T-helper 2 cell (primary cell): ENCODE data around the gene UBN1.

Source experiments
- DNase-seq, 5 experiments: peaks; one replicate each; pipeline versions ENCODE4 v3.0.0 to v3.0.0-alpha.2; 2012 to 2022

UBN1 gene

GRCh38 chr16:4860727-4861342 lies 13.6 kb downstream of the UBN1 start:
- DNase-seq, result no peak

- DNase-seq, result peak in 1 of 5 experiments; percentile 75
Observed at GRCh38 chr16:4862639-4863038, 15.4 kb downstream of the UBN1 start.

- no peak for DNase-seq
Observed at GRCh38 chr16:4864728-4865127, 17.4 kb downstream of the UBN1 start.

- DNase-seq, result no peak
Observed at GRCh38 chr16:4865231-4865860, 18.1 kb downstream of the UBN1 start.

GRCh38 chr16:4866586-4866985 lies 19.3 kb downstream of the UBN1 start:
- DNase-seq, result no peak

- DNase-seq, result no peak
Observed at GRCh38 chr16:4868026-4868425, 20.7 kb downstream of the UBN1 start.

- DNase-seq, result no peak
Observed at GRCh38 chr16:4868535-4868934, 21.3 kb downstream of the UBN1 start.

- no peak for DNase-seq
Observed at GRCh38 chr16:4869147-4869805, 22.0 kb downstream of the UBN1 start.

GRCh38 chr16:4870138-4870671 lies 22.9 kb downstream of the UBN1 start:
- no peak for DNase-seq

- no peak for DNase-seq
Observed at GRCh38 chr16:4871071-4871470, 23.8 kb downstream of the UBN1 start.

GRCh38 chr16:4873091-4873490 lies 25.8 kb downstream of the UBN1 start:
- DNase-seq, result no peak

GRCh38 chr16:4874666-4875065 lies 27.4 kb downstream of the UBN1 start:
- no peak for DNase-seq

- DNase-seq, result no peak
Observed at GRCh38 chr16:4876646-4877379, 29.5 kb downstream of the UBN1 start.

GRCh38 chr16:4877380-4877685 lies 30.1 kb downstream of the UBN1 start:
- no peak for DNase-seq

GRCh38 chr16:4879049-4879448 lies 31.8 kb downstream of the UBN1 start:
- no peak for DNase-seq

GRCh38 chr16:4880006-4880580 lies 32.8 kb downstream of the UBN1 start:
- no peak for DNase-seq

GRCh38 chr16:4882000-4882632 lies 34.8 kb downstream of the UBN1 start:
- DNase-seq, result no peak

GRCh38 chr16:4882633-4883285 lies 35.5 kb downstream of the UBN1 start:
- no peak for DNase-seq

- no peak for DNase-seq
Observed at GRCh38 chr16:4883501-4883900, 36.2 kb downstream of the UBN1 start.

GRCh38 chr16:4884209-4884608 lies 36.9 kb downstream of the UBN1 start:
- no peak for DNase-seq

- DNase-seq, result no peak
Observed at GRCh38 chr16:4884972-4885874, 37.9 kb downstream of the UBN1 start.
